ENCODE data around the gene CADM4.

The CADM4 gene

DNA sequence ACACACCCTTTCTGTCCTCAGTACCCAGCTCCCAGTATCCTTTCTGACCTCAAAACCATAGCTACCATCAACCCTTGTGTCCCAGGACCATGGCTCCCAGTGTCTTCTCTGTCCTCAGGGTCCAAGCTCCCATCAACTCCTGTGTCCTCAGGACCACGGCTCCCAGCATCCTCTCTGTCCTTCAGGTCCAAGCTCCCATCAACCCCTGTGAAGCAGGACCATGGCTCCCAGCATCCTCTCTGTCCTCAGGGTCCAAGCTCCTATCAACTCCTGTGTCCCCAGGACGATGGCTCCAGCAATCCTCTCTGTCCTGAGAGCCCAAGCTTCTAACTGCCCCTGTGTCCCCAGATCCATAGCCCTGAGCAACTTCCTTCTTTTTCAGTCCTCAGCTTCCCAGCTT, 1.7 kb upstream of the CADM4 start:
- ATAC-seq, result no peak

DNA sequence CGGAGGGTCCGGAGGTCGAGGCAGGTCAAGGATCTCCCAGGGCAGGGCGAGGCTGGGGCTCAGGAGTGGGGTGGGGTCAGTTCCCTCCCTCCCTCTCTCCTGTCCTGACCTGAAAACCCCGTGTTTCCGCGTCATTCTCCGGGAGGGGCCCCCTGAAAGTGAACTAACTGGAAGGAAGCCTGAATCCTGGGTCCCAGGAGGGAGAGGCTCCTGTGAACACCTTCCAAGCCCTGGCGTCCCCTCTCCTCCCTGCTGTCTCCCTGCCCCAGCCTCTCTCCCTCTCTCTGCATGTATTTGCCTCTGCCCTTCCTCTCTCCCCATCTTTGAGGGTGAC, 741 bp upstream of the CADM4 start:
- no peak for TF ChIP-seq TCF4 (CRISPR knock-in tag; IDR thresholded peaks at IDR 0.05; ENCODE audit: borderline replicate concordance)
- no peak for TF ChIP-seq CREB5 (CRISPR knock-in tag; IDR thresholded peaks at IDR 0.05; ENCODE audit: low read depth)
- TF ChIP-seq ESRRG (CRISPR knock-in tag; IDR thresholded peaks at IDR 0.05), result no peak
- TF ChIP-seq PATZ1 (CRISPR knock-in tag; IDR thresholded peaks at IDR 0.05; ENCODE audit: borderline replicate concordance), result no peak
- no peak for TF ChIP-seq SNAI2 (CRISPR knock-in tag; IDR thresholded peaks at IDR 0.05)
- TF ChIP-seq PPARA (CRISPR knock-in tag; IDR thresholded peaks at IDR 0.05; ENCODE audit: borderline replicate concordance), result no peak
- TF ChIP-seq GLIS3 (CRISPR knock-in tag; IDR thresholded peaks at IDR 0.05), result no peak
- TF ChIP-seq ZNF70 (CRISPR knock-in tag; IDR thresholded peaks at IDR 0.05), result no peak
- ATAC-seq, result no peak

More for the DNA sequence above, 1.7 kb upstream of the CADM4 start:
- no peak for TF ChIP-seq TSHZ2 (CRISPR knock-in tag; IDR thresholded peaks at IDR 0.05)

GRCh38 chr19:43638995-43639518, 593 bp downstream of the CADM4 start:
- no peak for TF ChIP-seq TOX (CRISPR knock-in tag; IDR thresholded peaks at IDR 0.05; ENCODE audit: borderline replicate concordance)
- TF ChIP-seq BACH2 (CRISPR knock-in tag; IDR thresholded peaks at IDR 0.05; ENCODE audit: borderline replicate concordance), result no peak
- TF ChIP-seq ZFP3 (CRISPR knock-in tag; IDR thresholded peaks at IDR 0.05), result no peak
- no peak for TF ChIP-seq ARNTL (CRISPR knock-in tag; IDR thresholded peaks at IDR 0.05; ENCODE audit: borderline replicate concordance, low read depth)
- TF ChIP-seq GLIS3 (CRISPR knock-in tag; IDR thresholded peaks at IDR 0.05), result no peak
- no peak for TF ChIP-seq SNAI2 (CRISPR knock-in tag; IDR thresholded peaks at IDR 0.05)
- no peak for TF ChIP-seq TCF4 (CRISPR knock-in tag; IDR thresholded peaks at IDR 0.05; ENCODE audit: borderline replicate concordance)
- TF ChIP-seq CSDC2 (CRISPR knock-in tag; IDR thresholded peaks at IDR 0.05), result no peak
- no peak for TF ChIP-seq ZNF565 (CRISPR knock-in tag; conservative IDR thresholded peaks at IDR 0.05; ENCODE audit: low read depth)
- no peak for TF ChIP-seq RARB (CRISPR knock-in tag; IDR thresholded peaks at IDR 0.05)
- TF ChIP-seq CREB5 (CRISPR knock-in tag; IDR thresholded peaks at IDR 0.05; ENCODE audit: low read depth), result no peak
- TF ChIP-seq PPARA (CRISPR knock-in tag; IDR thresholded peaks at IDR 0.05; ENCODE audit: borderline replicate concordance), result no peak
- no peak for TF ChIP-seq TSHZ2 (CRISPR knock-in tag; IDR thresholded peaks at IDR 0.05)
- no peak for TF ChIP-seq OSR1 (CRISPR knock-in tag; IDR thresholded peaks at IDR 0.05)
- ATAC-seq, result no peak
